Neural progenitor cell (in vitro differentiated cells): Measurements from ENCODE around the gene PLD5. TPM values are rescaled to one million over a fixed set of nuclear protein-coding genes. Genes with fewer than 3 reads are reported as not detected.

ENCODE experiments used
- DNase-seq: peaks from one replicate; pipeline ENCODE4 v3.0.0-alpha.2; 2016; ENCODE audit warnings: low spot score
- H2AFZ ChIP-seq: fragments of 200-600 bp; sonication (generic); replicated peaks from 2 replicates; pipeline ENCODE4 v1.6.1; 2016; ENCODE audit warnings: antibody characterized with exemption
- H3F3A ChIP-seq: fragments of 200-600 bp; sonication (generic); 2 replicates; pipeline ENCODE4 v1.6.1; 2016; ENCODE audit warnings: antibody characterized with exemption, low read depth
- H3K27ac ChIP-seq: fragments of 200-600 bp; sonication (generic); 2 replicates; pipeline ENCODE4 v1.5.1; 2016; ENCODE audit warnings: mild to moderate bottlenecking
- H3K27me3 ChIP-seq: fragments of 200-600 bp; sonication (generic); 2 replicates; pipeline ENCODE4 v1.6.1; 2016; ENCODE audit warnings: mild to moderate bottlenecking, moderate library complexity
- H3K36me3 ChIP-seq: fragments of 200-600 bp; sonication (generic); 2 replicates; pipeline ENCODE4 v1.5.1; 2016
- H3K4me1 ChIP-seq: fragments of 200-600 bp; sonication (generic); 2 replicates; pipeline ENCODE4 v1.6.1; 2016; ENCODE audit warnings: mixed run types
- H3K4me2 ChIP-seq: fragments of 200-600 bp; sonication (generic); 2 replicates; pipeline ENCODE4 v1.6.1; 2016
- H3K4me3 ChIP-seq: fragments of 200-600 bp; sonication (generic); 2 replicates; pipeline ENCODE4 v1.5.1; 2016
- H3K79me2 ChIP-seq: fragments of 200-600 bp; sonication (generic); 2 replicates; pipeline ENCODE4 v1.6.1; 2016; ENCODE audit warnings: low read depth
- H3K9ac ChIP-seq: fragments of 200-600 bp; sonication (generic); 2 replicates; pipeline ENCODE4 v1.6.1; 2016
- H3K9me3 ChIP-seq: fragments of 200-600 bp; sonication (generic); 2 replicates; pipeline ENCODE4 v1.5.1; 2016; ENCODE audit warnings: low read depth
- H4K20me1 ChIP-seq: fragments of 200-600 bp; sonication (generic); 2 replicates; pipeline ENCODE4 v1.6.1; 2016; ENCODE audit warnings: low read depth
- H3K27ac Mint-ChIP-seq: 3 replicates; pipeline ENCODE4 v1.8.0; 2021; ENCODE audit warnings: mixed read lengths
- H3K27me3 Mint-ChIP-seq: 2 replicates; pipeline ENCODE4 v1.8.0; 2022; ENCODE audit warnings: low read depth, mild to moderate bottlenecking, inconsistent platforms, moderate library complexity, mixed read lengths; ENCODE audit not compliant: insufficient read depth
- H3K36me3 Mint-ChIP-seq: 3 replicates; pipeline ENCODE4 v1.8.0; 2021; ENCODE audit warnings: mixed read lengths
- H3K4me1 Mint-ChIP-seq: 3 replicates; pipeline ENCODE4 v1.8.0; 2021; ENCODE audit warnings: mixed read lengths
- H3K4me3 Mint-ChIP-seq: 3 replicates; pipeline ENCODE4 v1.8.0; 2021; ENCODE audit warnings: mild to moderate bottlenecking, moderate library complexity, mixed read lengths
- H3K9me3 Mint-ChIP-seq: 3 replicates; pipeline ENCODE4 v1.8.0; 2020; ENCODE audit warnings: mixed read lengths
- CTCF ChIP-seq: fragments of 200-600 bp; sonication (generic); IDR thresholded peaks from 2 replicates; pipeline ENCODE4 v1.5.1; 2017; ENCODE audit warnings: antibody characterized with exemption, mild to moderate bottlenecking
- EZH2 ChIP-seq: fragments of 200-600 bp; sonication (generic); IDR thresholded peaks from 2 replicates; pipeline ENCODE4 v1.6.1; 2017; ENCODE audit warnings: antibody characterized with exemption, mild to moderate bottlenecking, moderate library complexity
- EZH2phosphoT487 ChIP-seq: fragments of 200-600 bp; sonication (generic); IDR thresholded peaks from 2 replicates; pipeline ENCODE4 v1.6.1; 2017; ENCODE audit warnings: antibody characterized with exemption
- total RNA-seq: library from RNA; depleted of rRNA; stranded (reverse); fragments of >200 nt; gene quantifications from 2 replicates; pipeline ENCODE4 v1.2.3, GENCODE V29; 2015; ENCODE audit warnings: low replicate concordance

PLD5 gene
- total RNA-seq, 1 donor from 2014 or later: 1.8 TPM

GRCh38 chr1:242447689-242448088 lies 76.8 kb downstream of the PLD5 start:
- Histone ChIP-seq H3K9me3 (no peaks in the 10 kb centered on the region), H3K4me1 (peaks cover 34% of the 10 kb centered on the region), H3K27ac (peak overlapping the region; percentile 22), H3K4me2 (peak overlapping the region; percentile 43), H3K27me3 (no peaks in the 10 kb centered on the region), H2AFZ (no peak overlapping the region), H3K79me2 (no peaks in the 10 kb centered on the region), H3K36me3 (no peaks in the 10 kb centered on the region), H3K9ac (no peak overlapping the region), H4K20me1 (no peaks in the 10 kb centered on the region), H3F3A (no peaks in the 10 kb centered on the region), H3K4me3 (no peak overlapping the region)
- peaks cover 2% of the 10 kb centered on the region for H3K27me3 Mint-ChIP-seq
- DNase-seq: peak; percentile 75
- H3K36me3 Mint-ChIP-seq: no peaks in the 10 kb centered on the region
- TF ChIP-seq CTCF: no peak
- TF ChIP-seq EZH2phosphoT487: no peak
- TF ChIP-seq EZH2: no peak
- no peaks in the 10 kb centered on the region for H3K9me3 Mint-ChIP-seq
- peak overlapping the region; percentile 65 for H3K27ac Mint-ChIP-seq
- H3K4me1 Mint-ChIP-seq: peaks cover 29% of the 10 kb centered on the region
- no peak overlapping the region for H3K4me3 Mint-ChIP-seq

- no peak for TF ChIP-seq CTCF
- no peak for TF ChIP-seq EZH2
- TF ChIP-seq EZH2phosphoT487: no peak
- H3K9me3 ChIP-seq: no peaks in the 10 kb centered on the region
- DNase-seq: no peak
- no peak overlapping the region for H3K4me2 ChIP-seq
- Mint-ChIP-seq H3K4me1 (no peaks in the 10 kb centered on the region), H3K27ac (no peak overlapping the region), H3K9me3 (no peaks in the 10 kb centered on the region), H3K36me3 (no peaks in the 10 kb centered on the region), H3K4me3 (no peak overlapping the region), H3K27me3 (no peaks in the 10 kb centered on the region)
- no peaks in the 10 kb centered on the region for H3K79me2 ChIP-seq
- no peaks in the 10 kb centered on the region for H3K27me3 ChIP-seq
- H3K9ac ChIP-seq: no peak overlapping the region
- H3K27ac ChIP-seq: no peak overlapping the region
- no peak overlapping the region for H2AFZ ChIP-seq
- no peaks in the 10 kb centered on the region for H3F3A ChIP-seq
- H3K36me3 ChIP-seq: no peaks in the 10 kb centered on the region
- H3K4me3 ChIP-seq: no peak overlapping the region
- no peaks in the 10 kb centered on the region for H4K20me1 ChIP-seq
- H3K4me1 ChIP-seq: no peaks in the 10 kb centered on the region
Observed at GRCh38 chr1:242440757-242441156, 83.7 kb downstream of the PLD5 start.

GRCh38 chr1:242435200-242435599 lies 89.3 kb downstream of the PLD5 start:
- Mint-ChIP-seq H3K4me3 (no peak overlapping the region), H3K36me3 (no peaks in the 10 kb centered on the region)

More at GRCh38 chr1:242435200-242435599, 89.3 kb downstream of the PLD5 start:
- no peak for DNase-seq
- peaks cover 2% of the 10 kb centered on the region for H3K27me3 Mint-ChIP-seq
- Histone ChIP-seq H3K27me3 (no peaks in the 10 kb centered on the region), H4K20me1 (no peaks in the 10 kb centered on the region), H3K79me2 (no peaks in the 10 kb centered on the region), H3K4me1 (no peaks in the 10 kb centered on the region), H3K9me3 (no peaks in the 10 kb centered on the region), H3F3A (no peaks in the 10 kb centered on the region), H3K9ac (no peak overlapping the region), H3K4me3 (no peak overlapping the region), H3K36me3 (no peaks in the 10 kb centered on the region), H2AFZ (no peak overlapping the region), H3K27ac (no peak overlapping the region), H3K4me2 (no peak overlapping the region)
- TF ChIP-seq CTCF (no peak), EZH2 (no peak), EZH2phosphoT487 (no peak)
- H3K27ac Mint-ChIP-seq: no peak overlapping the region
- H3K9me3 Mint-ChIP-seq: no peaks in the 10 kb centered on the region
- H3K4me1 Mint-ChIP-seq: no peaks in the 10 kb centered on the region
